GM18498 (cell line): Measurements from ENCODE around the gene ARHGAP28.

ENCODE experiments used
- ATAC-seq: cut with Tn5 transposase; IDR thresholded peaks from one replicate; pipeline ENCODE4 v1.9.1; 2021; ENCODE audit warnings: mild to moderate bottlenecking, moderate library complexity; ENCODE audit not compliant: unreplicated experiment

Gene ARHGAP28

GRCh38 chr18:6729247-6730091 lies at the start of gene ARHGAP28:
Gene ARHGAP28, plus strand, starts transcription at chr18:6729716. Its CDS starts 106 bp downstream, at chr18:6729822.
- ATAC-seq: peak; percentile 61

- no peak for ATAC-seq
Measured at GRCh38 chr18:6681331-6681875, 48.1 kb upstream of the ARHGAP28 start.

- ATAC-seq: no peak
Measured at GRCh38 chr18:6682437-6683111, 46.9 kb upstream of the ARHGAP28 start.

GRCh38 chr18:6683112-6683876 lies 46.2 kb upstream of the ARHGAP28 start:
- ATAC-seq: no peak

- ATAC-seq: no peak
Measured at GRCh38 chr18:6687676-6688075, 41.8 kb upstream of the ARHGAP28 start.

- ATAC-seq: no peak
Measured at GRCh38 chr18:6708890-6709289, 20.6 kb upstream of the ARHGAP28 start.

- no peak for ATAC-seq
Measured at GRCh38 chr18:6711467-6711866, 18.0 kb upstream of the ARHGAP28 start.

- no peak for ATAC-seq
Measured at GRCh38 chr18:6712401-6712800, 17.1 kb upstream of the ARHGAP28 start.

GRCh38 chr18:6714010-6714409 lies 15.5 kb upstream of the ARHGAP28 start:
- ATAC-seq: no peak

- no peak for ATAC-seq
Measured at GRCh38 chr18:6718267-6718666, 11.2 kb upstream of the ARHGAP28 start.

- ATAC-seq: no peak
Measured at GRCh38 chr18:6719098-6719846, 10.2 kb upstream of the ARHGAP28 start.

- ATAC-seq: no peak
Measured at GRCh38 chr18:6719910-6720683, 9.4 kb upstream of the ARHGAP28 start.

- no peak for ATAC-seq
Measured at GRCh38 chr18:6721755-6722154, 7.8 kb upstream of the ARHGAP28 start.

- no peak for ATAC-seq
Measured at GRCh38 chr18:6722690-6723089, 6.8 kb upstream of the ARHGAP28 start.

GRCh38 chr18:6724331-6724730 lies 5.2 kb upstream of the ARHGAP28 start:
- no peak for ATAC-seq

- ATAC-seq: no peak
Measured at GRCh38 chr18:6728331-6728730, 1.2 kb upstream of the ARHGAP28 start.

- no peak for ATAC-seq
Measured at GRCh38 chr18:6728809-6729246, 688 bp upstream of the ARHGAP28 start.

- no peak for ATAC-seq
Measured at GRCh38 chr18:6730416-6731221, 1.1 kb downstream of the ARHGAP28 start.

GRCh38 chr18:6731222-6731596 lies 1.7 kb downstream of the ARHGAP28 start:
- ATAC-seq: no peak
